ENCODE measurements around the gene SSH2. TPM values are rescaled to one million over a fixed set of nuclear protein-coding genes. Genes with fewer than 3 reads are reported as not detected.
A peak's percentile ranks its signal among the peaks of the same experiment; 100 is the strongest.

The SSH2 gene
- total and polyA plus RNA-seq, 9 of the 15 experiments (the other 6 are each of a cell fraction or from before 2014, with no cell fraction given), result 3.9 to 16.1 (median 10.2) TPM

GRCh38 chr17:29593591-29594518 lies 336.2 kb downstream of the SSH2 start (continued):
- TF ChIP-seq HMGN3 (IDR thresholded peaks at IDR 0.05; ENCODE audit: borderline replicate concordance, extremely low read depth, insufficient read length, low read depth, low read length), result peak; percentile 21
- TF ChIP-seq STAT6 (CRISPR knock-in tag; IDR thresholded peaks at IDR 0.05), result peak; percentile 71; the same call in 1 of the 2 replicates
- 0 out of 2 replicates have a peak, but pooled peaks have one; percentile 60 for TF ChIP-seq ZBTB49 (CRISPR knock-in tag; IDR thresholded peaks at IDR 0.05; ENCODE audit: borderline replicate concordance)
- TF ChIP-seq DNMT1 (IDR thresholded peaks at IDR 0.05), result no peak
- no peak for TF ChIP-seq SMAD1 (IDR thresholded peaks at IDR 0.05; ENCODE audit: low read depth, low read length, partially characterized antibody)
- TF ChIP-seq ZNF143 (CRISPR knock-in tag; IDR thresholded peaks at IDR 0.05), result peak; percentile 39; the same call in 1 of the 2 replicates
- TF ChIP-seq SP1 (CRISPR knock-in tag; IDR thresholded peaks at IDR 0.05), result no peak
- TF ChIP-seq ZNF436 (CRISPR knock-in tag; IDR thresholded peaks at IDR 0.05), result no peak
- no peak for TF ChIP-seq ETV6 (IDR thresholded peaks at IDR 0.05; ENCODE audit: borderline replicate concordance in 1 of 2, low read depth in 2 of 2, low read length in 1 of 2)
- no peak; the same call in 1 of the 2 replicates for TF ChIP-seq ETV6 (CRISPR knock-in tag; IDR thresholded peaks at IDR 0.05; ENCODE audit: borderline replicate concordance)
- TF ChIP-seq ATF7 (IDR thresholded peaks at IDR 0.05), result no peak
- 0 out of 2 replicates have a peak, but pooled peaks have one; percentile 30 for TF ChIP-seq MECOM (CRISPR knock-in tag; IDR thresholded peaks at IDR 0.05)
- no peak for TF ChIP-seq ELF4 (CRISPR knock-in tag; IDR thresholded peaks at IDR 0.05)
- TF ChIP-seq ZKSCAN3 (CRISPR knock-in tag; IDR thresholded peaks at IDR 0.05), result no peak
- TF ChIP-seq FOXA3 (CRISPR knock-in tag; conservative IDR thresholded peaks at IDR 0.05 in 1 of 2, IDR thresholded peaks at IDR 0.05 in 1 of 2), result peak in 1 of 2 experiments; percentile 51; a peak in 1 of 4 replicates
- no peak for TF ChIP-seq ZKSCAN8 (CRISPR knock-in tag; IDR thresholded peaks at IDR 0.05)
- TF ChIP-seq EP300 (IDR thresholded peaks at IDR 0.05; ENCODE audit: low read length), result no peak
- 0 out of 2 replicates have a peak, but pooled peaks have one; percentile 31 for TF ChIP-seq USF2 (CRISPR knock-in tag; IDR thresholded peaks at IDR 0.05)
- no peak for TF ChIP-seq HIVEP1 (CRISPR knock-in tag; IDR thresholded peaks at IDR 0.05)
- no peak for TF ChIP-seq ZBTB26 (CRISPR knock-in tag; IDR thresholded peaks at IDR 0.05)
